HG03039 (cell line): ENCODE measurements around the gene PCDHGC4.
A peak's percentile ranks its signal among the peaks of the same experiment; 100 is the strongest.

ENCODE experiments used
- ATAC-seq: cut with Tn5 transposase; IDR thresholded peaks from one replicate; pipeline ENCODE4 v1.9.1; 2021; ENCODE audit warnings: mild to moderate bottlenecking, moderate library complexity; ENCODE audit not compliant: unreplicated experiment

The PCDHGC4 gene

GRCh38 chr5:141490271-141490670 is 5.4 kb downstream of the PCDHGC4 start:
- no peak for ATAC-seq

GRCh38 chr5:141490771-141491170 is 5.9 kb downstream of the PCDHGC4 start:
- no peak for ATAC-seq

GRCh38 chr5:141491323-141492167 is 6.7 kb downstream of the PCDHGC4 start:
- no peak for ATAC-seq

- ATAC-seq, result peak; percentile 55
Observed at GRCh38 chr5:141492168-141492885, 7.5 kb downstream of the PCDHGC4 start.

GRCh38 chr5:141493500-141494422 is 8.9 kb downstream of the PCDHGC4 start:
- ATAC-seq, result no peak

- ATAC-seq, result no peak
Observed at GRCh38 chr5:141494761-141495452, 10.1 kb downstream of the PCDHGC4 start.

- no peak for ATAC-seq
Observed at GRCh38 chr5:141495453-141495811, 10.6 kb downstream of the PCDHGC4 start.

- ATAC-seq, result no peak
Observed at GRCh38 chr5:141496038-141496437, 11.2 kb downstream of the PCDHGC4 start.

- ATAC-seq, result no peak
Observed at GRCh38 chr5:141501761-141502160, 16.9 kb downstream of the PCDHGC4 start.

- ATAC-seq, result no peak
Observed at GRCh38 chr5:141503681-141504080, 18.9 kb downstream of the PCDHGC4 start.

- no peak for ATAC-seq
Observed at GRCh38 chr5:141504216-141504615, 19.4 kb downstream of the PCDHGC4 start.

GRCh38 chr5:141506381-141507155 is 21.7 kb downstream of the PCDHGC4 start:
- ATAC-seq, result no peak

GRCh38 chr5:141507387-141508091 is 22.7 kb downstream of the PCDHGC4 start:
- ATAC-seq, result peak; percentile 25

GRCh38 chr5:141508440-141508797 is 23.6 kb downstream of the PCDHGC4 start:
- no peak for ATAC-seq

GRCh38 chr5:141508798-141509611 is 24.2 kb downstream of the PCDHGC4 start:
- no peak for ATAC-seq

GRCh38 chr5:141510160-141510559 is 25.3 kb downstream of the PCDHGC4 start:
- ATAC-seq, result no peak

- ATAC-seq, result peak; percentile 30
Observed at GRCh38 chr5:141510850-141511601, 26.2 kb downstream of the PCDHGC4 start.
